ENCODE data around the gene CXCL12.

CXCL12 gene

GRCh38 chr10:44362866-44363711 lies 21.8 kb downstream of the CXCL12 start:
- H3K27me3 ChIP-seq (ENCODE audit: insufficient read depth, poor library complexity, severe bottlenecking): no peaks in the 10 kb centered on the region
- ATAC-seq (ENCODE audit: low read depth): no peak
- H3K27ac ChIP-seq (ENCODE audit: poor library complexity, severe bottlenecking): no peak overlapping the region
- no peak overlapping the region for H3K4me3 ChIP-seq (ENCODE audit: severe bottlenecking)
- no peaks in the 10 kb centered on the region for H3K9me3 ChIP-seq (ENCODE audit: severe bottlenecking)
- H3K36me3 ChIP-seq (ENCODE audit: low read depth): no peaks in the 10 kb centered on the region
- TF ChIP-seq CTCF (IDR thresholded peaks at IDR 0.05; ENCODE audit: poor library complexity, severe bottlenecking): no peak
- DNase-seq (ENCODE audit: low spot score): no peak
- no peaks in the 10 kb centered on the region for H3K4me1 ChIP-seq (ENCODE audit: insufficient read depth, poor library complexity, severe bottlenecking)

DNA sequence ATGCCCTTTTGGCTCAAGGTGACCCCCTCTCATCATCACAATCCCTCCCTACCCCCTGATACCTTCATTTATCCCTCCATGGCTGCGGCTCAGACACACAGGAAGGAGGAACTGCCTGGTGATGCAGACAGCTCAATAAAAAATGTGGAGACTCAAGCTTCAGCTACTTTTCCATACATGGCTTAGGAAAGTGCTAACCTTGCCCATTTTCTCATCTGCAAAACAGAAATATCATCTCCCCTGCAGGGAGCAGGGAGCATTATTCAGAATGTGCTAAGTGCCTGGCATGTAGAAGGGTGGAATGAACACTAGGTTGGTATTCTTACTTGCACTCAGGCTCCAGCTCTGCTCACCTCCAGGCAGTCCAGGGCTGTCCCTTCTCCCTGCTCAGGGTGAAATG lies 23.8 kb downstream of the CXCL12 start:
- TF ChIP-seq CTCF (IDR thresholded peaks at IDR 0.05; ENCODE audit: poor library complexity, severe bottlenecking): no peak
- no peaks in the 10 kb centered on the region for H3K4me1 ChIP-seq (ENCODE audit: insufficient read depth, poor library complexity, severe bottlenecking)
- H3K9me3 ChIP-seq (ENCODE audit: severe bottlenecking): peaks cover 2% of the 10 kb centered on the region
- no peak for DNase-seq (ENCODE audit: low spot score)
- H3K27me3 ChIP-seq (ENCODE audit: insufficient read depth, poor library complexity, severe bottlenecking): no peaks in the 10 kb centered on the region
- H3K4me3 ChIP-seq (ENCODE audit: severe bottlenecking): no peak overlapping the region
- no peak overlapping the region for H3K27ac ChIP-seq (ENCODE audit: poor library complexity, severe bottlenecking)
- ATAC-seq (ENCODE audit: low read depth): no peak
- H3K36me3 ChIP-seq (ENCODE audit: low read depth): no peaks in the 10 kb centered on the region

DNA sequence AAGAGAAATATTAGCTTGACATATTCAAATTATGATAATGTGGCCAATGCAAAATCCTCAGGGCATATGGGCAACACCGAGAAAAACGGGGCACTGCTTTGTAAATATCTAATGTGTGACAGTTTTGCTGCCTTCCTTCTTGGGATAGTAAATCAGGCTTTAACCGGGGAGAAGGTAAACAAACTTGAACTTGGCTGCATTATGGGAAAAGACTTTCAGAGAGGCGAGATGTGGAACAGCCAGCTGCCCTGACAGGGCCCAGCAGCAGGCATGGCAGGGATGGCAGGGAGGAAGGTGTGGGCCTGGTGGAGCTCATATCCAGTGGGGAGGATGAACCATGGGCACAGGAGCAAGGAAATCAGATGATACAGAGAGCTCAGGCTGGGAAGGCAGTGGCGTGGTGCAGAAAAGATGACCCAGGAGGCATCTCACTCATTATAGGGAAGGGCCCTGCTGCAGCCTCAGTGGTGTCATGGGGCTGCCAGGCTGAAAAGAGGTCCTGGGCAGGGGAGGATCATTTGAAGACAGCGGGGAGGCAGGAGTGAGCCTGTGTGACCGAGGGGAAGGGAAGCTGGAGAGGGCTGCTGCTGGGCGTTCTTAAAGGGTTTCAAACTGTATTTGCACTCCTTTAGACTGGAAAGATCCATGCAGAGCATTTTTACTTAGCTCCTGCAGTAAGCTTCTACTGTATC lies 26.7 kb downstream of the CXCL12 start:
- H3K9me3 ChIP-seq (ENCODE audit: severe bottlenecking): peaks cover 2% of the 10 kb centered on the region
- no peak for ATAC-seq (ENCODE audit: low read depth)

GRCh38 chr10:44357023-44357540 lies 27.8 kb downstream of the CXCL12 start:
- no peak overlapping the region for H3K4me3 ChIP-seq (ENCODE audit: severe bottlenecking)
- no peak for DNase-seq (ENCODE audit: low spot score)
- no peak for TF ChIP-seq CTCF (IDR thresholded peaks at IDR 0.05; ENCODE audit: poor library complexity, severe bottlenecking)
- peaks cover 2% of the 10 kb centered on the region for H3K9me3 ChIP-seq (ENCODE audit: severe bottlenecking)
- no peaks in the 10 kb centered on the region for H3K4me1 ChIP-seq (ENCODE audit: insufficient read depth, poor library complexity, severe bottlenecking)
- H3K36me3 ChIP-seq (ENCODE audit: low read depth): no peaks in the 10 kb centered on the region
- peak; percentile 75 for ATAC-seq (ENCODE audit: low read depth)
- no peaks in the 10 kb centered on the region for H3K27me3 ChIP-seq (ENCODE audit: insufficient read depth, poor library complexity, severe bottlenecking)
- no peak overlapping the region for H3K27ac ChIP-seq (ENCODE audit: poor library complexity, severe bottlenecking)

More for the DNA sequence above, 26.7 kb downstream of the CXCL12 start:
- H3K4me3 ChIP-seq (ENCODE audit: severe bottlenecking): no peak overlapping the region
- no peak for TF ChIP-seq CTCF (IDR thresholded peaks at IDR 0.05; ENCODE audit: poor library complexity, severe bottlenecking)
- no peaks in the 10 kb centered on the region for H3K36me3 ChIP-seq (ENCODE audit: low read depth)
- H3K27ac ChIP-seq (ENCODE audit: poor library complexity, severe bottlenecking): no peak overlapping the region
- no peaks in the 10 kb centered on the region for H3K27me3 ChIP-seq (ENCODE audit: insufficient read depth, poor library complexity, severe bottlenecking)
- no peaks in the 10 kb centered on the region for H3K4me1 ChIP-seq (ENCODE audit: insufficient read depth, poor library complexity, severe bottlenecking)
- no peak for DNase-seq (ENCODE audit: low spot score)
